DOHH2 (cell line): ENCODE results near the gene BCAP31.

Experiments
- EZH2phosphoT487 ChIP-seq: fragments of 200-600 bp; sonication (generic); IDR thresholded peaks from 2 replicates; pipeline ENCODE4 v1.6.1; 2017; ENCODE audit warnings: borderline replicate concordance, mild to moderate bottlenecking, antibody characterized with exemption, low read length, moderate library complexity, mixed read lengths
- TF ChIP-seq, protein P1 (sequence below): fragments of 200-600 bp; sonication (generic); IDR thresholded peaks from one replicate; pipeline ENCODE4 v1.5.1; 2014; ENCODE audit warnings: antibody characterized with exemption, mild to moderate bottlenecking, low read depth, low read length; ENCODE audit not compliant: poor library complexity, severe bottlenecking

DNA sequence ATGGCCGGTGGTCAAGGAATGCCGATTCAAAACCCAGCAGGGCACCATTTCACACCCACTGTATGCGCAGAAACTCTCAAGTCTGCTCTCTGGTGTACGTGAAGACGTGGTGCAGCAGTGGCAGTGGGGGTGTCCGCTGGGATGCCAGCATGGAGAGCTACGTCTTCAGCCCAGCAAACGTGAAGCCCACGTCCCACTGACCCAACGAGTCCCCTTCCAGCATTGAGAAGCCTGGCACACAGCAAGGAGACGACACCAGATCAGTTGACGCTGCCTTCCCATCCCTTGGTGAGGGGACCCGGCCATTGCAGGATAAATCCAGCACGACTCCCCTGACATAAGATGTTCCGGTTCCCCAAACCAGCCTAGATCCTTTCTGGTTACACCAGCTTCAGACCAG is 37.7 kb upstream of the BCAP31 start:
- TF ChIP-seq, protein P1, sequence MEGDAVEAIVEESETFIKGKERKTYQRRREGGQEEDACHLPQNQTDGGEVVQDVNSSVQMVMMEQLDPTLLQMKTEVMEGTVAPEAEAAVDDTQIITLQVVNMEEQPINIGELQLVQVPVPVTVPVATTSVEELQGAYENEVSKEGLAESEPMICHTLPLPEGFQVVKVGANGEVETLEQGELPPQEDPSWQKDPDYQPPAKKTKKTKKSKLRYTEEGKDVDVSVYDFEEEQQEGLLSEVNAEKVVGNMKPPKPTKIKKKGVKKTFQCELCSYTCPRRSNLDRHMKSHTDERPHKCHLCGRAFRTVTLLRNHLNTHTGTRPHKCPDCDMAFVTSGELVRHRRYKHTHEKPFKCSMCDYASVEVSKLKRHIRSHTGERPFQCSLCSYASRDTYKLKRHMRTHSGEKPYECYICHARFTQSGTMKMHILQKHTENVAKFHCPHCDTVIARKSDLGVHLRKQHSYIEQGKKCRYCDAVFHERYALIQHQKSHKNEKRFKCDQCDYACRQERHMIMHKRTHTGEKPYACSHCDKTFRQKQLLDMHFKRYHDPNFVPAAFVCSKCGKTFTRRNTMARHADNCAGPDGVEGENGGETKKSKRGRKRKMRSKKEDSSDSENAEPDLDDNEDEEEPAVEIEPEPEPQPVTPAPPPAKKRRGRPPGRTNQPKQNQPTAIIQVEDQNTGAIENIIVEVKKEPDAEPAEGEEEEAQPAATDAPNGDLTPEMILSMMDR: no peak
- TF ChIP-seq EZH2phosphoT487: no peak
